ENCODE data around the gene EDIL3. TPM values are rescaled to one million over a fixed set of nuclear protein-coding genes. Genes with fewer than 3 reads are reported as not detected.

Gene EDIL3
- total and polyA plus RNA-seq, 2 of the 8 experiments (the other 6 are each of a cell fraction or from before 2014, with no cell fraction given) = 14.7 to 47.2 TPM

DNA sequence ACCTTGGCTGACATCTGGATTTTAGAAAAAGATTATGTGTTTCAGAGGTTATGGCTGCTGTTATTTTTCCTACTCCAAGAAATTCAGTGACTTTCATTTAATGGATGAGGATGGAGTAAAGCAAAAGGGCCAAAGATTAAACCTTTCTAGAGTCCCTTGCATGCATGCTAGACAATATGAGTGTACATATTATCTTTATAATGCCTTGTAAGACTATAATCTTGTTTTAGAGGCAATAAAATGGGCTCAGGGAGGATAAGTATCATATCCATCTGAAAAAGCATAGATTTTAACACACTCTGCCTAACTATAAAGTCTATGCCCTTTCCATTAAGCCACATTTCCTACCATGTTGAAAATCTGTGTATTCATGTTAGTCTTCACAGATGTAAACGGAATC is 199.8 kb downstream of the EDIL3 start:
- H2AFZ ChIP-seq (ENCODE audit: low read length) = no peak overlapping the region
- no peak overlapping the region for H3K4ac ChIP-seq (replicated peaks; ENCODE audit: insufficient read length, low read depth, low read length)
- H3K27ac ChIP-seq (ENCODE audit: low read depth, low read length) = no peak overlapping the region
- no peak overlapping the region for H3K56ac ChIP-seq (replicated peaks; ENCODE audit: insufficient read length, low read depth, low read length)
- no peak overlapping the region for H2BK12ac ChIP-seq (ENCODE audit: low read depth, low read length)
- H2BK5ac ChIP-seq (ENCODE audit: low read depth, low read length) = no peak overlapping the region
- H4K20me1 ChIP-seq (replicated peaks in 1 of 2; ENCODE audit: control insufficient read depth in 1 of 2, insufficient read depth in 2 of 2, low read length in 2 of 2) = no peaks in the 10 kb centered on the region
- H3K9ac ChIP-seq (replicated peaks in 1 of 4; ENCODE audit: extremely low read depth in 1 of 4, low read depth in 3 of 4, low read length in 3 of 4) = no peak overlapping the region
- H3K79me1 ChIP-seq (ENCODE audit: low read depth, low read length) = no peaks in the 10 kb centered on the region
- H3K14ac ChIP-seq (ENCODE audit: insufficient read length) = no peak overlapping the region
- H4K91ac ChIP-seq (replicated peaks; ENCODE audit: insufficient read length, low read length) = no peak overlapping the region
- no peak overlapping the region for H3K4me2 ChIP-seq (ENCODE audit: insufficient read depth in 1 of 2, low read depth in 2 of 2, low read length in 2 of 2)
- DNase-seq (ENCODE audit: low read depth in 1 of 2, low spot score in 2 of 2) = no peak
- FAIRE-seq = no peak
- no peak overlapping the region for H4K5ac ChIP-seq (ENCODE audit: insufficient read length, low read depth, low read length)
- no peaks in the 10 kb centered on the region; a peak in 1 of 8 replicates for H3K36me3 ChIP-seq (ENCODE audit: control insufficient read depth in 2 of 4, insufficient read depth in 4 of 4, low read length in 3 of 4)
- ChIA-PET CTCF (ENCODE audit: partially characterized antibody) (no interaction called here), POLR2A (ENCODE audit: partially characterized antibody) (no interaction called here)
- H2AK5ac ChIP-seq (ENCODE audit: low read depth, low read length) = no peak overlapping the region
- H3K79me2 ChIP-seq (ENCODE audit: control insufficient read depth in 1 of 2, insufficient read depth in 2 of 2, low read length in 2 of 2) = no peaks in the 10 kb centered on the region
- H3K4me3 ChIP-seq (ENCODE audit: extremely low read depth in 1 of 4, insufficient read depth in 2 of 4, low read depth in 3 of 4, low read length in 4 of 4) = no peak overlapping the region
- H3K18ac ChIP-seq (ENCODE audit: extremely low read depth, low read length) = no peak overlapping the region
- H4K8ac ChIP-seq (ENCODE audit: extremely low read depth, insufficient read depth, low read length) = no peak overlapping the region
- no peak overlapping the region for H3K23ac ChIP-seq (ENCODE audit: insufficient read length)
- no peak overlapping the region for H2BK20ac ChIP-seq (ENCODE audit: low read length)
- no peaks in the 10 kb centered on the region for H3K23me2 ChIP-seq (ENCODE audit: low read depth, low read length)
- no peaks in the 10 kb centered on the region for H3K4me1 ChIP-seq (replicated peaks in 1 of 4; ENCODE audit: control insufficient read depth in 3 of 4, insufficient read depth in 4 of 4, low read length in 3 of 4)
- 94% methylated on average over 1 of the region's 1 CpG; no CpG with 5 or more reads in 1 of the 2 experiments for whole genome bisulfite sequencing, 2 experiments (ENCODE audit: extremely low coverage in 1 of 2, insufficient coverage in 1 of 2, insufficient read length in 1 of 2, insufficient replicate concordance in 2 of 2, low coverage in 1 of 2, low lambda C conversion rate in 2 of 2, missing lambda C conversion rate in 1 of 2)
- no peak overlapping the region for H2BK120ac ChIP-seq (replicated peaks; ENCODE audit: low read depth, low read length)
- no peaks in the 10 kb centered on the region for H3K9me3 ChIP-seq (ENCODE audit: insufficient read depth in 2 of 2, low read depth in 1 of 2, low read length in 1 of 2)
- TF ChIP-seq, protein P1, sequence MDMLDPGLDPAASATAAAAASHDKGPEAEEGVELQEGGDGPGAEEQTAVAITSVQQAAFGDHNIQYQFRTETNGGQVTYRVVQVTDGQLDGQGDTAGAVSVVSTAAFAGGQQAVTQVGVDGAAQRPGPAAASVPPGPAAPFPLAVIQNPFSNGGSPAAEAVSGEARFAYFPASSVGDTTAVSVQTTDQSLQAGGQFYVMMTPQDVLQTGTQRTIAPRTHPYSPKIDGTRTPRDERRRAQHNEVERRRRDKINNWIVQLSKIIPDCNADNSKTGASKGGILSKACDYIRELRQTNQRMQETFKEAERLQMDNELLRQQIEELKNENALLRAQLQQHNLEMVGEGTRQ (IDR thresholded peaks at IDR 0.05; ENCODE audit: low read length) = no peak
- no peak for TF ChIP-seq FOSL1 (IDR thresholded peaks at IDR 0.05; ENCODE audit: insufficient read depth, low read depth, low read length)
- TF ChIP-seq CBX8 (IDR thresholded peaks at IDR 0.05; ENCODE audit: borderline replicate concordance, low read depth, low read length) = no peak
- no peak for TF ChIP-seq EGR1 (IDR thresholded peaks at IDR 0.05; ENCODE audit: borderline replicate concordance, low read depth, low read length)
- TF ChIP-seq JUN (IDR thresholded peaks at IDR 0.05; ENCODE audit: low read depth, low read length) = no peak
- TF ChIP-seq CHD1 (IDR thresholded peaks at IDR 0.05; ENCODE audit: low read depth, low read length) = no peak
- no peak for TF ChIP-seq ASH2L (IDR thresholded peaks at IDR 0.05; ENCODE audit: low read length)
- H3K27me3 ChIP-seq (replicated peaks in 1 of 4; ENCODE audit: control insufficient read depth in 3 of 4, extremely low read depth in 1 of 4, insufficient read depth in 3 of 4, low read length in 3 of 4) = no peaks in the 10 kb centered on the region
- H2BK15ac ChIP-seq (ENCODE audit: low read length) = no peak overlapping the region

All from H1 (cell line).